ENCODE results near the gene S100A9.
"Not testable (repeated sequence)": the region's sequence is repeated elsewhere in the genome, so short reads cannot be mapped to it uniquely, and the experiment has no call there.

S100A9 gene
- total RNA-seq: 1.0 to 26.1 (median 4.6) reads per million in 3 donors

GRCh38 chr1:153357853-153358690, at the start of gene S100A9:
S100A9 (plus strand) TSS chr1:153357854; CDS start chr1:153358284, 430 bp downstream.
- Histone ChIP-seq H3K4me3 (ENCODE audit: insufficient read depth, low read depth, low read length, poor library complexity, severe bottlenecking) (no peak within 1 kb of the TSS), H3K4me1 (ENCODE audit: control insufficient read depth, insufficient read depth, low read length, poor library complexity, severe bottlenecking) (peaks cover 10% of the 10 kb centered on the region), H3K36me3 (ENCODE audit: control insufficient read depth, insufficient read depth, low read length) (no peaks in the 10 kb centered on the region), H3K9me3 (ENCODE audit: control insufficient read depth, low read length) (no peaks in the 10 kb centered on the region), H3K27ac (ENCODE audit: insufficient read depth, low read length, poor library complexity, severe bottlenecking) (no peak within 1 kb of the TSS), H3K27me3 (replicated peaks; ENCODE audit: control insufficient read depth, insufficient read depth, low read length, poor library complexity, severe bottlenecking) (no peaks in the 10 kb centered on the region)
- no peak for DNase-seq

- Histone ChIP-seq H3K36me3 (ENCODE audit: control insufficient read depth, insufficient read depth, low read length) (no peaks in the 10 kb centered on the region), H3K27me3 (replicated peaks; ENCODE audit: control insufficient read depth, insufficient read depth, low read length, poor library complexity, severe bottlenecking) (no peaks in the 10 kb centered on the region), H3K9me3 (ENCODE audit: control insufficient read depth, low read length) (no peaks in the 10 kb centered on the region), H3K4me3 (ENCODE audit: insufficient read depth, low read depth, low read length, poor library complexity, severe bottlenecking) (no peak overlapping the region), H3K4me1 (ENCODE audit: control insufficient read depth, insufficient read depth, low read length, poor library complexity, severe bottlenecking) (no peaks in the 10 kb centered on the region), H3K27ac (ENCODE audit: insufficient read depth, low read length, poor library complexity, severe bottlenecking) (no peak overlapping the region)
- DNase-seq: no peak
These were observed 49.1 kb upstream of the S100A9 start for GRCh38 chr1:153308540-153308939.

- no peak for DNase-seq
- Histone ChIP-seq H3K4me1 (ENCODE audit: control insufficient read depth, insufficient read depth, low read length, poor library complexity, severe bottlenecking) (no peaks in the 10 kb centered on the region), H3K27me3 (replicated peaks; ENCODE audit: control insufficient read depth, insufficient read depth, low read length, poor library complexity, severe bottlenecking) (no peaks in the 10 kb centered on the region), H3K9me3 (ENCODE audit: control insufficient read depth, low read length) (no peaks in the 10 kb centered on the region), H3K4me3 (ENCODE audit: insufficient read depth, low read depth, low read length, poor library complexity, severe bottlenecking) (no peak overlapping the region), H3K27ac (ENCODE audit: insufficient read depth, low read length, poor library complexity, severe bottlenecking) (no peak overlapping the region), H3K36me3 (ENCODE audit: control insufficient read depth, insufficient read depth, low read length) (no peaks in the 10 kb centered on the region)
These were observed 48.2 kb upstream of the S100A9 start for GRCh38 chr1:153309441-153309840.

GRCh38 chr1:153310526-153310925, 47.1 kb upstream of the S100A9 start:
- no peaks in the 10 kb centered on the region for H3K4me1 ChIP-seq (ENCODE audit: control insufficient read depth, insufficient read depth, low read length, poor library complexity, severe bottlenecking)
- no peaks in the 10 kb centered on the region for H3K36me3 ChIP-seq (ENCODE audit: control insufficient read depth, insufficient read depth, low read length)

GRCh38 chr1:153312570-153313186, 45.0 kb upstream of the S100A9 start, which contains the start of gene PGLYRP3:
PGLYRP3 (minus strand) TSS chr1:153312952; CDS start chr1:153310665, 2,287 bp downstream.
- no peaks in the 10 kb centered on the region for H3K36me3 ChIP-seq (ENCODE audit: control insufficient read depth, insufficient read depth, low read length)
- H3K27me3 ChIP-seq (replicated peaks; ENCODE audit: control insufficient read depth, insufficient read depth, low read length, poor library complexity, severe bottlenecking): no peaks in the 10 kb centered on the region
- no peak within 1 kb of the TSS for H3K27ac ChIP-seq (ENCODE audit: insufficient read depth, low read length, poor library complexity, severe bottlenecking)
- H3K4me1 ChIP-seq (ENCODE audit: control insufficient read depth, insufficient read depth, low read length, poor library complexity, severe bottlenecking): no peaks in the 10 kb centered on the region
- H3K9me3 ChIP-seq (ENCODE audit: control insufficient read depth, low read length): no peaks in the 10 kb centered on the region
- DNase-seq: no peak
- H3K4me3 ChIP-seq (ENCODE audit: insufficient read depth, low read depth, low read length, poor library complexity, severe bottlenecking): no peak within 1 kb of the TSS

More at GRCh38 chr1:153310526-153310925, 47.1 kb upstream of the S100A9 start:
- no peak for DNase-seq
- H3K9me3 ChIP-seq (ENCODE audit: control insufficient read depth, low read length): no peaks in the 10 kb centered on the region
- H3K4me3 ChIP-seq (ENCODE audit: insufficient read depth, low read depth, low read length, poor library complexity, severe bottlenecking): no peak overlapping the region
- no peaks in the 10 kb centered on the region for H3K27me3 ChIP-seq (replicated peaks; ENCODE audit: control insufficient read depth, insufficient read depth, low read length, poor library complexity, severe bottlenecking)
- H3K27ac ChIP-seq (ENCODE audit: insufficient read depth, low read length, poor library complexity, severe bottlenecking): no peak overlapping the region

- Histone ChIP-seq H3K4me3 (ENCODE audit: insufficient read depth, low read depth, low read length, poor library complexity, severe bottlenecking) (no peak overlapping the region), H3K4me1 (ENCODE audit: control insufficient read depth, insufficient read depth, low read length, poor library complexity, severe bottlenecking) (no peaks in the 10 kb centered on the region), H3K9me3 (ENCODE audit: control insufficient read depth, low read length) (no peaks in the 10 kb centered on the region), H3K36me3 (ENCODE audit: control insufficient read depth, insufficient read depth, low read length) (no peaks in the 10 kb centered on the region), H3K27ac (ENCODE audit: insufficient read depth, low read length, poor library complexity, severe bottlenecking) (no peak overlapping the region), H3K27me3 (replicated peaks; ENCODE audit: control insufficient read depth, insufficient read depth, low read length, poor library complexity, severe bottlenecking) (no peaks in the 10 kb centered on the region)
- DNase-seq: no peak
These were observed 44.4 kb upstream of the S100A9 start for GRCh38 chr1:153313288-153313687.

GRCh38 chr1:153314388-153314787, 43.3 kb upstream of the S100A9 start:
- H3K27me3 ChIP-seq (replicated peaks; ENCODE audit: control insufficient read depth, insufficient read depth, low read length, poor library complexity, severe bottlenecking): not testable (repeated sequence)

GRCh38 chr1:153316013-153316412, 41.6 kb upstream of the S100A9 start:
- H3K36me3 ChIP-seq (ENCODE audit: control insufficient read depth, insufficient read depth, low read length); H3K27ac ChIP-seq (ENCODE audit: insufficient read depth, low read length, poor library complexity, severe bottlenecking); H3K4me1 ChIP-seq (ENCODE audit: control insufficient read depth, insufficient read depth, low read length, poor library complexity, severe bottlenecking); H3K27me3 ChIP-seq (replicated peaks; ENCODE audit: control insufficient read depth, insufficient read depth, low read length, poor library complexity, severe bottlenecking); H3K9me3 ChIP-seq (ENCODE audit: control insufficient read depth, low read length); H3K4me3 ChIP-seq (ENCODE audit: insufficient read depth, low read depth, low read length, poor library complexity, severe bottlenecking); DNase-seq: not testable (repeated sequence)

More at GRCh38 chr1:153314388-153314787, 43.3 kb upstream of the S100A9 start:
- not testable (repeated sequence) for H3K27ac ChIP-seq (ENCODE audit: insufficient read depth, low read length, poor library complexity, severe bottlenecking); H3K36me3 ChIP-seq (ENCODE audit: control insufficient read depth, insufficient read depth, low read length); H3K4me3 ChIP-seq (ENCODE audit: insufficient read depth, low read depth, low read length, poor library complexity, severe bottlenecking); DNase-seq; H3K9me3 ChIP-seq (ENCODE audit: control insufficient read depth, low read length); H3K4me1 ChIP-seq (ENCODE audit: control insufficient read depth, insufficient read depth, low read length, poor library complexity, severe bottlenecking)

GRCh38 chr1:153318145-153318544, 39.5 kb upstream of the S100A9 start:
- H3K9me3 ChIP-seq (ENCODE audit: control insufficient read depth, low read length); DNase-seq; H3K36me3 ChIP-seq (ENCODE audit: control insufficient read depth, insufficient read depth, low read length); H3K4me3 ChIP-seq (ENCODE audit: insufficient read depth, low read depth, low read length, poor library complexity, severe bottlenecking); H3K27ac ChIP-seq (ENCODE audit: insufficient read depth, low read length, poor library complexity, severe bottlenecking); H3K4me1 ChIP-seq (ENCODE audit: control insufficient read depth, insufficient read depth, low read length, poor library complexity, severe bottlenecking); H3K27me3 ChIP-seq (replicated peaks; ENCODE audit: control insufficient read depth, insufficient read depth, low read length, poor library complexity, severe bottlenecking): not testable (repeated sequence)

GRCh38 chr1:153322568-153322967, 35.1 kb upstream of the S100A9 start:
- Histone ChIP-seq H3K27ac (ENCODE audit: insufficient read depth, low read length, poor library complexity, severe bottlenecking) (no peak overlapping the region), H3K36me3 (ENCODE audit: control insufficient read depth, insufficient read depth, low read length) (no peaks in the 10 kb centered on the region), H3K4me3 (ENCODE audit: insufficient read depth, low read depth, low read length, poor library complexity, severe bottlenecking) (no peak overlapping the region), H3K4me1 (ENCODE audit: control insufficient read depth, insufficient read depth, low read length, poor library complexity, severe bottlenecking) (no peaks in the 10 kb centered on the region), H3K27me3 (replicated peaks; ENCODE audit: control insufficient read depth, insufficient read depth, low read length, poor library complexity, severe bottlenecking) (no peaks in the 10 kb centered on the region), H3K9me3 (ENCODE audit: control insufficient read depth, low read length) (peaks cover 4% of the 10 kb centered on the region)
- DNase-seq: no peak

Measured in effector memory CD4-positive, alpha-beta T cell (primary cell).